Measurements from ENCODE around the gene PHF21B.

Gene PHF21B

DNA sequence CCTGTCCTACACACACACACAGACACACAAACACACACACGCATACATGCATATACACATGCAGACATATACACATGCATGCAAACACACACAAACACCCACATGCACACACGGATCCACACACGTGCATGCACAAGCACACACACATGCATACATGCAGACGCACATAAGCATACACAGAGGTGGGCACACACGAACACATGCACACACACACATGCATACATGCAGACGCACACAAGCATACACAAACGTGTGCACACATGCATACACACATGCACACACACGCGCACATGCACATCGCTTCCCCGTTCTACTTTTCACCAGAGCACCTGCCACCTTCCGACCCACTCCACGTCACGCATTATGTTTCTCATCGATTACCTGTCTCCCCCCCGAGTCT lies 13.2 kb downstream of the PHF21B start:
- no peak for TF ChIP-seq ZFX (IDR thresholded peaks at IDR 0.05)
- TF ChIP-seq, protein P1, sequence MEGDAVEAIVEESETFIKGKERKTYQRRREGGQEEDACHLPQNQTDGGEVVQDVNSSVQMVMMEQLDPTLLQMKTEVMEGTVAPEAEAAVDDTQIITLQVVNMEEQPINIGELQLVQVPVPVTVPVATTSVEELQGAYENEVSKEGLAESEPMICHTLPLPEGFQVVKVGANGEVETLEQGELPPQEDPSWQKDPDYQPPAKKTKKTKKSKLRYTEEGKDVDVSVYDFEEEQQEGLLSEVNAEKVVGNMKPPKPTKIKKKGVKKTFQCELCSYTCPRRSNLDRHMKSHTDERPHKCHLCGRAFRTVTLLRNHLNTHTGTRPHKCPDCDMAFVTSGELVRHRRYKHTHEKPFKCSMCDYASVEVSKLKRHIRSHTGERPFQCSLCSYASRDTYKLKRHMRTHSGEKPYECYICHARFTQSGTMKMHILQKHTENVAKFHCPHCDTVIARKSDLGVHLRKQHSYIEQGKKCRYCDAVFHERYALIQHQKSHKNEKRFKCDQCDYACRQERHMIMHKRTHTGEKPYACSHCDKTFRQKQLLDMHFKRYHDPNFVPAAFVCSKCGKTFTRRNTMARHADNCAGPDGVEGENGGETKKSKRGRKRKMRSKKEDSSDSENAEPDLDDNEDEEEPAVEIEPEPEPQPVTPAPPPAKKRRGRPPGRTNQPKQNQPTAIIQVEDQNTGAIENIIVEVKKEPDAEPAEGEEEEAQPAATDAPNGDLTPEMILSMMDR (conservative IDR thresholded peaks at IDR 0.05), result no peak
- no peak overlapping the region for H3K27ac ChIP-seq

DNA sequence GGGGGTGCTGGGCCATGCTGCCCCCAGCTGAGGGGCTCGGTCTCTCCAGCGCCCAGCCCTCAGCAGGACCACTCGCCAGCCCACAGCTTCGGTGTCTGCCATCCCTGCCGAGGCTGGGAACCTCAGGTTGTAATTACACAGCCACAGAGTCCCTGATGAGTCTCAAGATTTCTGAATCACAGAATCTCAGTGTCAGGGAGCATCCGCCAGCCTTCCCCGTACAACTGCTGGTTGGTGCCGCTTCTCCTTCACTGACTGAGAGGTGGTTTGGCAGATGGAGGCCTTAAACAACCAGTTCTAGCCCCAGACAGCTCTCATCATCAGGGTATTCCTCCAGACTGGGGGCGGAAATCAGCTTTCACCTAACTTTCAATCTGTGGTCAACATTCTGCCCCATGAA lies 13.7 kb downstream of the PHF21B start:
- H3K27ac ChIP-seq, result peak overlapping the region; percentile 52; the same call in 1 of the 2 replicates
- TF ChIP-seq, protein P1 (conservative IDR thresholded peaks at IDR 0.05), result no peak
- no peak for TF ChIP-seq ZFX (IDR thresholded peaks at IDR 0.05)

DNA sequence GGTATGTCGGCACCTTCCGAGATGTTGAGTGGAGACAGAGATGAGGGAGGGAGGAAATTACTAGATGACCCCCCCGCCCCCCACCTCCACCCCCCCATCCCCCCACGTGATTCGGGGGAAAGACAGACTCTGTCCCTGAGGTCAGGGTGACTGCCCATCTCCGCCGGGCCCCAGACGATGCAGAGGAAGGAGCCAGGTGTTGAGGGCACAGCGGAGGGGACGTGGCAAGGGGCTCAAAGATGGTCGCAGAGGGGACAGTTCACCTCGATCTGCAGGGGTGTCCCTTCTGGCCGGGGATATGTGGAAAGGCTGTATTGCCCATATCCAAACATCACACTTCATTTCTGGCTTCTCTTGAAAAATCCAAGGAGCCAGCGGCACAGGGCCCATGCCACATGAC lies 14.1 kb downstream of the PHF21B start:
- TF ChIP-seq, protein P1 (conservative IDR thresholded peaks at IDR 0.05), result no peak
- no peak for TF ChIP-seq ZFX (IDR thresholded peaks at IDR 0.05)
- peak overlapping the region; percentile 52 for H3K27ac ChIP-seq

DNA sequence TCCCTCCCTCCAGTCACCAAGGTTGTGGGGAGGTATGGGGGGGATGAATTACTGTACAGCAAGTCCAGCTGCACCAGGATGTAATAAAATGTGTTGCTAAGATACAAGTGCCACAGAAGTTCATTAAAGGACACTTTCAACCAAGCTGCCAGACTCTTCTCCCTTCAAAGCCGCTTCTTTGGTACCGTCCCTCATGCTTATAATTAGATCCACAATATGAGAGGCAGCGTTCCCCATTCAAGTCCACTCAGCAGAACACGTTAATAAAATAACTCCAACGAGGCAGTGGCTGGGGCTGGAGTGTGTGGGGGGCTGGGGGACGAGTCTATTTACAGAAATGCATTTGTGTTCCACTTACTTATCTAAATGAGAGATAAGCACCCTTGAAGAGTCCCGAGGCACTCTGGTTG lies 14.7 kb downstream of the PHF21B start:
- H3K27ac ChIP-seq, result peak overlapping the region; percentile 52
- TF ChIP-seq, protein P1 (conservative IDR thresholded peaks at IDR 0.05), result no peak
- no peak for TF ChIP-seq ZFX (IDR thresholded peaks at IDR 0.05)

DNA sequence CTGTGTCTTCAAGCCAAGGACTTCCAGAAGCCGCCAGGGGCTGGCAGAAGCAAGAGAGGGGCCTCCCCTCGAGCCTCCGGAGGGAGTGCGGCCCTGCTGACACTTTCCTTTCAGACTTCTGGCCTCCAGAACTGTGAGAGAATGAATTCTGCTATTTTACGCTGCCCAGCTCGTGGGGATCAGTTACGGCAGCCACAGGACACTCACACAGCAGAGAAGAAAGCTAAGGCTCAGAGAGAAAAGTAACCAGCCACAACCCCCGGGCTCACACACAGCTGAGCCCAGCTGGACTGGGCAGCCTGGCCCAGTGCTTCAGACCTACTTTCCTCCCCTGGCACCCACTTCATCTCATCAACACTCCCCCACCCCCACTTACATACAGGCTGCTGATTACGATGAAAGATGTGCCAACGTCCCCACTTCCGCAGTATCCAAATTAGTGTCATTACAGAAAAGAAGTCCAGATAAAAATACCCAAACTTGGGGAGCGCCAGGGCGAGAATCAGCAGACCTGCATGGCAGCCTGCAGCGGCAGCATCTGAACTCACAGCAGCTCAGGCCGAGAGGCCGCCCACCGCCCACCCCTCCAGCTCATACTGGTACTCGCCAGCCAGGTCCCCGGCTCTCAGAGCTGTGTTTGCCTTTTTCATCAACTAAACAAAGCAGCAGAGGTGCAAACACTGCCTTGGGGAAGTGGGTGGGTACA lies 15.3 kb downstream of the PHF21B start:
- H3K27ac ChIP-seq, result peak overlapping the region; percentile 52
- no peak for TF ChIP-seq ZFX (IDR thresholded peaks at IDR 0.05)
- TF ChIP-seq, protein P1 (conservative IDR thresholded peaks at IDR 0.05), result no peak

DNA sequence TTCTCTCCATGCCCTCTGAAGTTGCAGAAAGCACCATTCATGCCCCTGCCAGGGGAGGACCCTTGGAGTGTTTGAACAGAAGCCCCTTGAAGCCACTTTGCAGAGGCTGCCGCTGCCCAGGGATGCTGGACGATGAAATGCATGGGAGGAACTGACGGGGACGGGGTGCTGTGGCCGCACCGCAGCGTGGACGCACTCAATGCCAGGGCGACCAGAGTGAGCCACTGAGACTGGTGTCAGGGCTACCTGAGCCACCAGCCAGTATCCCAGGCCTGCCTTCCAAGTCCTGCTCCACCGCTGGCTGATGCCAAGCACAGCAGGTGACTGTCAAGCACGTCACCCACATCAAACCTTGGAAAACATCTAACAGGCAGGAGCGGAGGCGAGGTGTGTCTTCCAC lies 17.6 kb downstream of the PHF21B start:
- TF ChIP-seq, protein P1 (conservative IDR thresholded peaks at IDR 0.05), result no peak
- no peak for TF ChIP-seq ZFX (IDR thresholded peaks at IDR 0.05)
- no peak overlapping the region for H3K27ac ChIP-seq

DNA sequence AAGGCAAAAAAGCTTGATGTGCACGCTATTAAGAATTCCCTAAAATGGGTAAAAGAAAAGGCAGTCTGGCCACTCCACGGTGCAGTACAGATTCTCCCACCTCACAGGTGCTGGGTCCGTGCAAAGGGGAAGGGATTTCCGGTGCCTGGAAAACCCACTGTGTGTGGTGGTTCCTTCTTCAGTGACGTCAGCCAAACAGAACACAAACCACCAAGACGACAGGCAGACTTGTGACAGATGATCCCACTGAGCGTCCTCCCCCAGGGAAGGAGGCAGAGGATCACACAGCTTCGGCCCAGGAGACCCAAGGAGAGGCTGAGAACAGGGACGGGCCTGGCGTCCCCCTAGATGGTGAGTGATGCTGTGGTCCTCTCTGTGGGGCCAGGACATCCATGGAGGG lies 18.6 kb downstream of the PHF21B start:
- H3K27ac ChIP-seq, result no peak overlapping the region
- no peak for TF ChIP-seq ZFX (IDR thresholded peaks at IDR 0.05)
- TF ChIP-seq, protein P1 (conservative IDR thresholded peaks at IDR 0.05), result no peak
